ENCODE data around the gene SEC16A.

Gene SEC16A

DNA sequence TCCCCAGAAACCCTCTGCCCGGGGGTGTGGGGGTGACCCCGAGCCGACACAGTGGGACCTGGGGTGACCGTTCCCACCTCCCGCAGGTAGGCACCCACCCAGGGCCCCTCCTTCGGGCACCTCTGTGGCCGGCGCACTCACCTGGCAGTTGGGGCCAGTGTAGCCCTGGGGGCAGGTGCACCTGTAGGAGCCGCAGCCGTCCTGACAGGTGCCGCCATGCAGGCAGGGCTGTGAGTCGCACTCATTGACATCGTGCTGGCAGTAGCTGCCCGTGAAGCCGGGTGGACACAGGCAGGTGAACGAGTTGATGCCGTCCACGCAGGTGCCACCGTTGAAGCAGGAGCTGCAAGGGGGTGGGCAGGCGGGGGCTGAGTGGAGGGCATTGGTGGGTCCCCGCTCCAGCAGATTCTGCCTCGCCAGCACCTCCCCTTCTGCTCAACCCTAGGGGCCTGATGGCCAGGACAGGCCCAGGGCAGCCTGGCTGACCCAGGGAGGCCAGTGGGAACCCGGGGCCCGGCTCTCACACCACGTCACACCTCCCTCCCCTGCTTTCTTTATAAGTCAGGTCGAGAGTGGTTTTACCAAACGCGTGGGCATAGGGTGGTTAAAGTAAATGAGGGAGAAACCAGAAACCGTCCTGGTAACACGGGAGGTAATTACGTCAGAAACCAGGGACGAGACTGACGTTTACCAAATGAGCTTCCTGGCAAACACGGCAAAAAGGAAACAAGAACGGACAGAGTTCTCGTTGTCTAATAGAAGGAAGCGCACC lies 26.1 kb upstream of the SEC16A start:
- TF ChIP-seq, protein P1, sequence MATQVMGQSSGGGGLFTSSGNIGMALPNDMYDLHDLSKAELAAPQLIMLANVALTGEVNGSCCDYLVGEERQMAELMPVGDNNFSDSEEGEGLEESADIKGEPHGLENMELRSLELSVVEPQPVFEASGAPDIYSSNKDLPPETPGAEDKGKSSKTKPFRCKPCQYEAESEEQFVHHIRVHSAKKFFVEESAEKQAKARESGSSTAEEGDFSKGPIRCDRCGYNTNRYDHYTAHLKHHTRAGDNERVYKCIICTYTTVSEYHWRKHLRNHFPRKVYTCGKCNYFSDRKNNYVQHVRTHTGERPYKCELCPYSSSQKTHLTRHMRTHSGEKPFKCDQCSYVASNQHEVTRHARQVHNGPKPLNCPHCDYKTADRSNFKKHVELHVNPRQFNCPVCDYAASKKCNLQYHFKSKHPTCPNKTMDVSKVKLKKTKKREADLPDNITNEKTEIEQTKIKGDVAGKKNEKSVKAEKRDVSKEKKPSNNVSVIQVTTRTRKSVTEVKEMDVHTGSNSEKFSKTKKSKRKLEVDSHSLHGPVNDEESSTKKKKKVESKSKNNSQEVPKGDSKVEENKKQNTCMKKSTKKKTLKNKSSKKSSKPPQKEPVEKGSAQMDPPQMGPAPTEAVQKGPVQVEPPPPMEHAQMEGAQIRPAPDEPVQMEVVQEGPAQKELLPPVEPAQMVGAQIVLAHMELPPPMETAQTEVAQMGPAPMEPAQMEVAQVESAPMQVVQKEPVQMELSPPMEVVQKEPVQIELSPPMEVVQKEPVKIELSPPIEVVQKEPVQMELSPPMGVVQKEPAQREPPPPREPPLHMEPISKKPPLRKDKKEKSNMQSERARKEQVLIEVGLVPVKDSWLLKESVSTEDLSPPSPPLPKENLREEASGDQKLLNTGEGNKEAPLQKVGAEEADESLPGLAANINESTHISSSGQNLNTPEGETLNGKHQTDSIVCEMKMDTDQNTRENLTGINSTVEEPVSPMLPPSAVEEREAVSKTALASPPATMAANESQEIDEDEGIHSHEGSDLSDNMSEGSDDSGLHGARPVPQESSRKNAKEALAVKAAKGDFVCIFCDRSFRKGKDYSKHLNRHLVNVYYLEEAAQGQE (IDR thresholded peaks at IDR 0.05; ENCODE audit: insufficient read depth in 1 of 2, low read depth in 2 of 2, low read length in 2 of 2) = no peak
- no peak for TF ChIP-seq FOXP2 (optimal IDR thresholded peaks at IDR 0.05; ENCODE audit: borderline replicate concordance, extremely low read depth, extremely low read length, insufficient read depth)
- no peak for TF ChIP-seq POLR2AphosphoS5 (IDR thresholded peaks at IDR 0.05; ENCODE audit: low read depth, low read length)
- TF ChIP-seq TAF1 (IDR thresholded peaks at IDR 0.05; ENCODE audit: borderline replicate concordance, insufficient read depth, low read length) = no peak
- no peak for TF ChIP-seq SIN3A (IDR thresholded peaks at IDR 0.05; ENCODE audit: borderline replicate concordance, insufficient read depth, low read length)

DNA sequence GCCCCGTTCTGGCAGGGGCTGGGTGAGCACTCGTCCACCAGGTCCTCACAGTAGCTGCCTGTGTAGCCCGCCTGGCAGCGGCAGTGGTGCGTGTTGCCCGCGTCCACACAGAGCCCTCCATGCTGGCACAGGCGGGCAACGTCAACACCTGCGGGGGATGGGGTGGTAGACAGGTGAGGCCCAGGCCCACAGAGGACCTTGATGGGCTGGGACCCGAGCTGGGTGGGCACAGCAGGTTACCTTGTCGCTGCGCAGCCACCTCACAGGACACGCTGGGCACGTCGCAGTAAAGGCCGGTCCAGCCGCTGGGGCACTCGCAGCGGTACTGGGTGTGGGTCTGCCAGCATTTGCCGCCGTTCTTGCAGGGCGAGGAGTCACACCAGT lies 25.1 kb upstream of the SEC16A start:
- TF ChIP-seq POLR2AphosphoS5 (IDR thresholded peaks at IDR 0.05; ENCODE audit: low read depth, low read length) = no peak
- no peak for TF ChIP-seq FOXP2 (optimal IDR thresholded peaks at IDR 0.05; ENCODE audit: borderline replicate concordance, extremely low read depth, extremely low read length, insufficient read depth)
- no peak for TF ChIP-seq TAF1 (IDR thresholded peaks at IDR 0.05; ENCODE audit: borderline replicate concordance, insufficient read depth, low read length)
- TF ChIP-seq, protein P1 (IDR thresholded peaks at IDR 0.05; ENCODE audit: insufficient read depth in 1 of 2, low read depth in 2 of 2, low read length in 2 of 2) = no peak
- no peak for TF ChIP-seq SIN3A (IDR thresholded peaks at IDR 0.05; ENCODE audit: borderline replicate concordance, insufficient read depth, low read length)

DNA sequence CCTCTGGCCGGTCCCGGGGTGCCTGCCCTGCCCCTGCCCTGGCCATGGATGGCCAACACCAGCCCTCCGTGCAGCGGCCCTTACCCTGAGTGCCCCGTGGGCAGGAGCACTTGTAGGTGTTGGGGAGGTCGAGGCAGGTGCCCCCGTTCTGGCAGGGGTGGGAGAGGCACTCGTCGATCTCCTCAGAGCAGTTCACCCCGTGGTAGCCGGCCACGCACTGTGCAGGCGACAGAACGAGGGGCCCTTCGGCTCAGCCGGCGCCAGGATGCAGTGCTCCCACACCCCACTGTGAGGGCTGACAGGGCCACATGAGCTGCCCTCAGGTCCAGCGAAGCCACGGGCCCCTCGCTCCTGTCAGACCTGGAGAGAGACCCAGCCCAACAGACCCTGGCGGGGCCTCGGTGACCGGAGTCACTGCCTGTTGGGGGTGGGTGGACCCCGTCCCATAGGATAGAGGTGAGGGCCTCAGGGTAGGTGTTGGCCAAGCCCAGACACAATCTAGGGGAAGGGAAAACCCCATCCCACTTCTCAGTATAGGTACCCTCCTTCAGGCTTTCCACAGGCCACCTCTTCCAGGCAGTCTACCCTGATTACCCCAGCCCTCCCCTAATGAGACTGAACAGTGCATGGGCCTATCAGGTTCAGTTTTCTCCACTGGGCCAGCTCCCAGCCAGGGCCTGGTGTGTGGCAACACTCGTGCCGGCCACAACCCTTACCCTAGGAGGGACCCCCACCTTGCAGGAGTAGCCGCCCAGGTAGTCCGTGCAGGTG lies 24.6 kb upstream of the SEC16A start:
- TF ChIP-seq, protein P1 (IDR thresholded peaks at IDR 0.05; ENCODE audit: insufficient read depth in 1 of 2, low read depth in 2 of 2, low read length in 2 of 2) = no peak
- TF ChIP-seq FOXP2 (optimal IDR thresholded peaks at IDR 0.05; ENCODE audit: borderline replicate concordance, extremely low read depth, extremely low read length, insufficient read depth) (no peak), TAF1 (IDR thresholded peaks at IDR 0.05; ENCODE audit: borderline replicate concordance, insufficient read depth, low read length) (no peak), SIN3A (IDR thresholded peaks at IDR 0.05; ENCODE audit: borderline replicate concordance, insufficient read depth, low read length) (no peak), POLR2AphosphoS5 (IDR thresholded peaks at IDR 0.05; ENCODE audit: low read depth, low read length) (no peak)

DNA sequence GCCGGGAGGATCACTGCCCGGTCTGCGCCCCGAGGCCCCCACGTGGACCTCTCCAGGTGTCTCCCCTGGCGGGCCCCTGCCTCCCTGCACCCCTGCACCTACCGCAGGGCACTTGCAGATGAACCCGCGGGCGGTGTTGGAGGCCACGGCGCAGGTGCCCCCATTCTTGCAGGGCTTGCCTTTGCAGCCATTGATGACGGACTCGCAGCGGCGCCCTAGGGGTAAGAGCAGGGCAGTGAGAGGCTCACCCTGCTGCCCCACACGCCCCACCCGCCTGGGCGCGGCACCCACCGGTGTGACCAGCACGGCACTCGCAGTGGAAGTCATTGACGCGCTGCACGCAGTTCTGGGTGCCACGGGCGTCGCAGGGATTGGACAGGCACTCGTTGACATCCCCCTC lies 23.6 kb upstream of the SEC16A start:
- TF ChIP-seq, protein P1 (IDR thresholded peaks at IDR 0.05; ENCODE audit: insufficient read depth in 1 of 2, low read depth in 2 of 2, low read length in 2 of 2) = no peak
- TF ChIP-seq POLR2AphosphoS5 (IDR thresholded peaks at IDR 0.05; ENCODE audit: low read depth, low read length) (no peak), TAF1 (IDR thresholded peaks at IDR 0.05; ENCODE audit: borderline replicate concordance, insufficient read depth, low read length) (no peak), SIN3A (IDR thresholded peaks at IDR 0.05; ENCODE audit: borderline replicate concordance, insufficient read depth, low read length) (no peak), FOXP2 (optimal IDR thresholded peaks at IDR 0.05; ENCODE audit: borderline replicate concordance, extremely low read depth, extremely low read length, insufficient read depth) (no peak)

Measured in PFSK-1 (cell line).